Activated T-cell treated with anti-CD3 and anti-CD28 coated beads for 1 hour (primary cell): ENCODE measurements around the gene IL2RA.
"Not testable (repeated sequence)": the region's sequence is repeated elsewhere in the genome, so short reads cannot be mapped to it uniquely, and the experiment has no call there.

Source experiments
- DNase-seq: peaks from one replicate; pipeline ENCODE4 v3.0.0-alpha.2; 2020; ENCODE audit warnings: low read depth

IL2RA gene

DNA sequence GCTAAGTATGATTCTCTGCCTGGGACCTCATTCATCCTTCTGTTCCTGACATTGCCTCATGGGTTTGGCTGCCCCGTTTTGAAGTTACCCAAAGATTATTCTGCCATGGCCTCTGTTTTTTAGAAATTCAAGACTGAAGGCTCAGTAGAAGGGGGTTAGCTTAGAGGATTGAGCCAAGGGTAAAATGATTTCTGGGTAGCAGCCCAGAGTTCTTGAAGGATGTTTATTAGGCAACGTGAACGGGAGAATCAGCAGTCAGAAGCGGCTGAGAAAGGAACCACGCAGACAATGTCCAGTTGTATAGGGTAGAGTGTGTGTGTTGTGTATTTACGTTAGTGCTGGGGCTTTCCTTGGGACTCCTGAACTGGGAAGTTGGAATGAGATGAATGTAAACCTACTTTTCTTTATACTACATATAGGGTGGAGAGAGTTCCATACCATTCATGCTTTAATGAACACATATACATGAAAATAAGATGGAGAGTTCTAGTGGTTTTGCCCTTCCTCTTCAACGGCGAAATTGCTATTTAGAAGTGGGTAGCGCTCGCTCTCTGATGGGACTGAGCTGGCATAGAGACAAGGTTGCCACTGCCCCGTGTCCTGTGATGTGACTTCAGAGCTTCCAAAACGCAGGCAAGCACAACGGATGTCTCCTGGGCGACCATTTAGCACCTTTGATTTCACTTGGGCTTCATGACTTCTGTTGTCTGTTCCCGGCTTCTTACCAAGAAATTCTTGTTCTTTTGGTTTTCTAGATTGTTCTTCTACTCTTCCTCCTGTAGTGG is 49.9 kb downstream of the IL2RA start:
- DNase-seq = no peak

DNA sequence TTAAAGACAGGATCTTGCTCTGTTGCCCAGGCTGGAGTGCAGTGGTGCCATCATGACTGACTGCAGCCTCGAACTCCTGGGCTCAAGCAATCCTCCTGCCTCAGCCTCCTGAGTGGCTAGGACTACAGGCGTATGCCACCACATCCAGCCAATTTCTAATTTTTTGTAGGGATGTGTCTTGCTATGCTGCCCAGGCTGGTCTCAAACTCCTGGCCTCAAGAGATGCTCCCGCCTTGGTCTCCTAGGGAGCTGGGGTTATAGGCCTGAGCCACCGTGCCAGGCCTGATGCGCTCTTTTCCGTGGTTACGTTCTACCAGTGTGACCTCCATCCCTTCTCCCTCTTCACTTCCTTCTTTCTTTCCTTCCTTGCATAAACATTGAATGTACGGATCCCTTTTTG is 50.6 kb downstream of the IL2RA start:
- no peak for DNase-seq

- no peak for DNase-seq
Observed at GRCh38 chr10:6010569-6010968, 51.6 kb downstream of the IL2RA start.

DNA sequence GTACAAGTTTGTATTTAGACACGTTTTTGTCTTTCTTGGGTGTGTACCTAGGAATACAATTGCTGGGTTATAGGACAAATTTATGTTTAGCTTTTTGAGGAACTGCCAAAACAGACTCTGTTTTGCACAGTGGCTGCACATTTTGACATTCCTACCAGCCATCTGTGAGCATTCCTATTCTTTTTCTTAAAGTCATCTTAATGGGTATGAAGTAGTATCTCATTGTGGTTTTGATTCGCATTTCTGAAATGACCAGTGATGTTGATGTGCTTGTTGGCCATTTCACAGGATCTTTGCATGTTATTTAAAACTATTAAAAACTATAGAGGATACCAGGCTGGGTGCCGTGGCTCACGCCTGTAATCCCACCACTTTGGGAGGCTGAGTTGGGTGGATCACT is 52.2 kb downstream of the IL2RA start:
- DNase-seq = no peak

- DNase-seq = no peak
Observed at GRCh38 chr10:6009150-6009549, 53.0 kb downstream of the IL2RA start.

DNA sequence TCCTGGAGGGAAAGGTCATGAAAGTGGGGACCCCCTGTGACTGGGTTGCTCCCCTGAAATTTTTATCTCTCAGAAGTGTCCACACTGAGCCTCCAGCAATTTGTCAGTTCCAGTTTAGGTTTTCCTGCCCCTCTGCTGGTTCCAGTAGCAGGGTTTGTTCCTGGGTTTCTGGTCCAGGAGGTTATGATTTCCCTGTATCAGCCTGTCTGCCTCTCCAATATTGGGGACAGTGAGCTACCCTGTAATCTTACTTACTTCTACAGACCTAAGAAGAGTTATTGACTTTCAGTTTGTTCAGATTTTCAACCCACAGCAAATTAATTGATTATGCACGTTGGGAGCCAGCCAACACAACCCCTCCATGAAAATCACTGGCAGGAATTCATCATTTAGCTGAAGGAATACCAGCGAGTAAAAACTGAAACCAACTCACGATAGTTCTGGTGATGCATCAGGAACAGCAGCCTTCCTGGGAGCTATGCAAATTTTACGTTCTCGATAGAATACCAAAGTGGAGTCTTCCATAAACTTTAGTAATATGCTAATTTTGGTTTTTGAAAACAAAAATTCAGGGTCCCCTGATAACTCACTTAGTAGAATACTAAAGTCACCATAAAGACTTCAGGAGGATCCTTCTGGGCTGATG is 53.5 kb downstream of the IL2RA start:
- DNase-seq = no peak

GRCh38 chr10:6006991-6007390 is 55.2 kb downstream of the IL2RA start:
- no peak for DNase-seq

- no peak for DNase-seq
Observed at GRCh38 chr10:6006546-6006945, 55.6 kb downstream of the IL2RA start.

- DNase-seq = no peak
Observed at GRCh38 chr10:6005856-6006395, 56.2 kb downstream of the IL2RA start.

DNA sequence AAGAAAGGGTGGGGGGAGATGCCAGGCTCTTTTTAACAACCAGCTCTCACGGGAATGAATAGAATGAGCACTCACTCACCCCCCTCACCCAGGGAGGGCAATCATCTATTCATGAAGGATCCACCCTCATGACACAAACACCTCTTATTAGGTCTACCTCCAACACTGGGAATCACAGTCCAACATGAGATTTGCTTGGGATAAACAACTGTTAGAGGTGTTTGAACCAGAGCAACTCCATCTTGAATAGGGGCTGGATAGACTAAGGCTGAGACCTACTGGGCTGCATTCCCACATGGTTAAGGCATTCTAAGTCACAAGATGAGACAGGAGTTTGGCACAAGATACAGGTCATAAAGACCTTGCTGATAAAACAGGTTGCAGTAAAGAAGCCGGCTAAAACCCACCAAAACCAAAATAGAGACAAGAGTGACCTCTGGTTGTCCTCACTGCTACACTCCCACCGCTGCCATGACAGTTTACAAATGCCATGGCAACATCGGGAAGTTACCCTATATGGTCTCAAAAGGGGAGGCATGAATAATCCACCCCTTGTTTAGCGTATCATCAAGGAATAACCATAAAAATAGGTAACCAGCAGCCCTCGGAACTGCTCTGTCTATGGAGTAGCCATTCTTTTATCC is 56.9 kb downstream of the IL2RA start:
- not testable (repeated sequence) for DNase-seq

- no peak for DNase-seq
Observed at GRCh38 chr10:6002809-6003510, 59.2 kb downstream of the IL2RA start.

DNA sequence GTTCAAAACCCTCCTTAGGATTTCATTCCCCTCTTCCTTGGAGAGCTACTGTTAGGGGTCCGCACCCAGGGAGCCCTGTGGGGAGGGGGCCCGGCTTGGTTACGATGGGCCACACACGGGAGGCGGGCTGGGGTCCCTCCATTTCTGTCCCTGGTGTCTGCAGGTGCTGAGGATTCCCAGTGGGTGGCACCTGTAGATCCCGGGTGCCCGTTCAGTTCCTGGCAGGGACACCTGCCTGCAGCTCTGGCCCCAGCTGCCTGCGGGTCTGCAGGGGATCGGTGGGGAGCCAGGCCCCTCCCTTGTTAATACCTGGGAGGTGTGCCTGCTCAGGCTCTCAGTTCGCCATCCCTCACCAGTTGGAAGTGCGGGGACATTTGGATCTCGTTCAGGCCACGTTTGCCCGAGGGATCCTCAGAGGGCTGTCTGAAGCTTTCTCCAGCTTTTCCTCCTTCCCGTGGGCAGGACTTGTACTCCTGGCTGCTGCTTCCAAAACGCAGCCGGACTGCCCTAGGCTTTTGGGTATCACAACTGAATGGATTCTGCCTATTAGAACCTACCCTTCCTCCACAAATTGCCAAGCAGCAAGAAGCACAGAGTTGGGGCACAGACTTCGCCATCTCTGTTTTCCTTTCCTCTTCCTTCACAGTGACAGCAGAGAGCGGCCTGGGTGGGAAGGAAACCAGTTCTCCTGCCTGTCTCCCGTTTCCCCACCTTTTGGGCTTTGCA is 62.6 kb downstream of the IL2RA start:
- no peak for DNase-seq

DNA sequence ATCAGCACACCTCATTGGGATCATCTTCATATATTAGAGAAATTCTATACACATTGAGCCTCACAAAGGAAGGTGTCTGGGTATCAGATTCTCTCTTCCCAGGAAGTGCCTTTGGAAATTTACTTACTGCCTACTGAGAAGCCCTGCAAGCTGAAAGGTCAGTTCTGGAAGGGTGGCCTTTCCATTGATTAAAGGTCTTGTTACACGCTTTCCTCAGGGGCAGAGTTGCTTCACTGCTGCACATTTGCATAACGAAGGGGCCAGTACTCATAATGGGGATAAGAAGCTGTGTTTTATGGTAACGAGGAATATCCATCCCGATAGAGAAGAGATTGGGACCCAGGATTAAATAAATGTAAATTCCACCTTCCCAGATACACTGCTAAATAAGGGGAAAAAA is 65.5 kb downstream of the IL2RA start:
- no peak for DNase-seq

DNA sequence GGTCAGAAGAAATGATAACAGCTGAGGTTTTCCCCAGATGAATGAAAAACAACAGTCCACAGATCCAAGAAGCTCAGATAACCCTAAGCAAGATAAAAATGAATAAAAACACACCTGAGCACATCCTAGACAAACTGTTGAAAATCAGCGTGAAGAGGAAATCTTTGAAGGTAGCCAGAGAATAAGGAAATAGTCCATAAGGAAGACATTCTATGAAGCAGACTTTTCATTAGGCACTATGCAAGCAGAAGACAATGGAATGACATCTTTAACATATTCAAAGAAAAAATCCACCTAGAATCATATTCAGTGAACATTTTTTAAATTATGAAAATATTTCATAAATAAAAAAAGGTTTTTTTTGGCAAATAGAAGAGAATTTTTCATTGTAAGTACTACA is 69.8 kb downstream of the IL2RA start:
- DNase-seq = no peak

- DNase-seq = no peak
Observed at GRCh38 chr10:5991708-5992107, 70.5 kb downstream of the IL2RA start.

DNA sequence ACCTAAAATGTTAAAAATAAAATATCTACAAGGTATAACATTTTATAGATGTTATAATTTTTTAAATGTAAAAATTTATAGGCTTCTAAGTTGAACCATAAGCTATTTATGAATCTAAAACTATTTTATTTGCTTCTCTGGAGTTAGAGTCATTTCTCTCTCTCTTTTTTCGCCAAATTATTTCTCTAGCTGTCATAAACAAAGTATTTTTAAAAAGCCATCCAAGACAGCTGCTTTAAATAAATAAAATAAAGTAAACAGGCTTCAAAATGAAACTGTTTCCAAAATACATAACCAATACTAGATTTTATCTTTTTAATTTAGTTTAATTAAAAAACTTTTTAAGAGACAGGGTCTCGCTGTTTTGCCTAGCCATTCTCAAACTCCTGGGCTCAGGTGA is 72.4 kb downstream of the IL2RA start:
- DNase-seq = no peak

DNA sequence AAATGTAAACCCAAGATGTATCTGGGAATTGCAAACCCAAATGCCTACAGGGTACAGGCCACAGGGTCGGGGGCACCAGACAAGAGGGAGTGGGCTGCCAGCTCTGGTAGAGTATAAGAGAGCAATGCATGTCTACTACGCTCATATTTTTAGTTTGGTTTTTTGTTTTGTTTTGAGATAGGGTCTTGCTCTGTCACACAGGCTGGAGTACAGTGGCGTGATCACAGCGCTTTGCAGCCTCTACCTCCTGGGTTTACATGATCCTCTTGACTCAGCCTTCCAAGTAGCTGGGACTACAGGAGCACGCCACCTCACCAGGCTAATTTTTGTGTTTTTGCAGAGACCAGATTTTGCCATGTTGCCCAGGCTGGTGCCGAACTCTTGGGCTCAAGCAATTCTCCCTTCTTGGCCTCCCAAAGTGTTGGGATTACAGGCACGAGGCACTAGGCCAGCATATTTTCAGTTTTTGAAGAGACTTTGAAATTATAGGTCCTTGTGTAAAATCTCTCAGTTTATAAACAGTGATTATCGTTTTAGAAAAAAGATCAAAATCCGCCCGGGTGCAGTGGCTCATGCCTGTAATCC is 73.7 kb downstream of the IL2RA start:
- no peak for DNase-seq

GRCh38 chr10:5987747-5988146 is 74.4 kb downstream of the IL2RA start:
- no peak for DNase-seq

DNA sequence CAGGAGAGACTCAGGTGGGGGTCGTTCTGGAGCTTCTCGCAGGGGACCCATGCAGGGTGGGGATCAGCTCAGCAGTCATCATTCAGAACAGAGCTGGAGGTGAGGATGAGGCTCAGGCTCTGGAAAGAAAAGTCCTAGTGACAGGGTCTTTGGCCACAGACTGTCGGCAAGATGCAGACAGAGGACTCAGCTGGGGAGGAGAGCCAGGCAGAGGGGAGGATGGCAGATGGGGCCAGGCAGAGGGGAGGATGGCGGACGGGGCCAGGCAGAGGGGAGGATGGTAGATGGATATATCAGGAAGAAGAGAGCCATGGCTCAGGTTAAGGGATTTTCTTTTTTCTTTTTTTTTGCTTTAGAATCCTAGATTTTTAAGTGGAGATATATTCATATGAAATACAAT is 77.1 kb downstream of the IL2RA start:
- no peak for DNase-seq

DNA sequence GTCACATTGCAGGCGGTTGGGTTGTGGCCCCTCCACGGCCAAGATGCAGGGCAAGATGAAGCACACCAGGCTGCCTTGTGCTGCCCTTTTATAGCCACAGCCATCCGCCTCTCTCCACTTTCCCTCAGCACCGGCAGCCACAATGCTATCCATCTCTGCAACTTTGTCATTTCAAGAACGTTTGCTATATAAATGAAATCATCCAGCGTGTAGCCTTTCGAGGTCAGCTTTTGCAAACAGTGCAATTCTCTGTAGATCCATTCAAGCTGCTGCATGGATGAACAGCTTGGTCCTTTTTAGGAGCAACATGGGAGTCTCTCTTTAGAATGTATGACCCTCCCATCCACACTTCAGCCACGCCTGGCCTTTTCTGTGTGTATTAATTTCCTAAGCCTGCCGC is 78.4 kb downstream of the IL2RA start:
- no peak for DNase-seq

DNA sequence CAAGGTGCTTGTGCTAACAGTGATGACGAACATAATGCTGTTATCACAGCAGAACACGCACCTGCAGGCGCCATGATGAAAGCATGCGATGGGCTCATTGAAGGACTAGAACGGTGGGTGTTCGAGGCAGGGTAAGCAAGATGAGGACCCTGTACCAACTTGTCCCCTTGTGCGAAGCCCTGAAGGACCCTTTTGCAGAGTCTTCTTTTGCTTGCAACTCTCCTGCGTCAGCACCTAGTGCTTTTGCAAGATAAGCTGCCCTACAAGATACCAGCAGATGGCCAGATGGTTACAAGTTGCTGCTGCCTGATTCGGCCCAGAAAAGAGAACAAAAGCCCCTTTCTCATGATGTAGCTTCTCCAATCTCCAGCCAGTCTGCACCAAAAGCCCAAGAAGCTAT is 80.6 kb downstream of the IL2RA start:
- no peak for DNase-seq

DNA sequence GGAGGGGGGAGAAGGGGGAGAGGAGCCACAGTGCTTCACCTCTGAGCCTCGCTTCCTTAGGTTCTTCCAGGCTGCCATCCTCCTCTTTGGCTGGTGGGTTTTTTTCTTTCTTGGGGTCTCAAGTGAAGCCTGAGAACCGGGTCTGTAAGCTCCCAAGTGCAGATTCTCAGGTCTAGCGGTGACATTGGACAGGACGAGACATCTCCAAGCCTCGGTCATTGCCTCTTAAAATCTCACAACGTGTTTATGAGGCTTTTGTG is 84.0 kb downstream of the IL2RA start:
- DNase-seq = no peak
